K562 (cell line): ENCODE measurements around the gene ABHD16B. TPM values are rescaled to one million over a fixed set of nuclear protein-coding genes. Genes with fewer than 3 reads are reported as not detected.

Source experiments
- ATAC-seq: fragments of 200-7000 bp; cut with Tn5 transposase; 3 replicates; pipeline ENCODE4 v1.9.1; 2020; ENCODE audit warnings: moderate library complexity
- BruUV-seq: library from RNA; stranded (reverse); fragments of 400-500 nt; replicated peaks from 2 replicates; lab custom pipeline; 2021; lab: Mats Ljungman, UMichigan
- CTCF ChIA-PET: fragments of 300-600 bp; formaldehyde crosslinking; extraction: SDS; loops from one replicate; lab custom pipeline; 2021; ENCODE audit warnings: low intra/inter-chr PET ratio; lab: Yijun Ruan, JAX
- POLR2A ChIA-PET: fragments of 300-600, 350-650 bp; sonication (Branson Sonifier 250); formaldehyde crosslinking; extraction: SDS; loops from one replicate; lab custom pipeline; 2021; ENCODE audit warnings: antibody characterized with exemption, inconsistent platforms; lab: Yijun Ruan, JAX
- DNase-seq, 4 experiments: peaks; one replicate each; pipeline versions ENCODE4 v3.0.0 to v3.0.0-alpha.2; 2011 to 2018; ENCODE audit warnings: low spot score in 3 of 4, mixed read lengths in 3 of 4; ENCODE audit errors: extremely low read depth in 1 of 4
- FAIRE-seq: peaks from 2 replicates; lab custom pipeline; 2011; peaks lifted over from hg19 to GRCh38; lab: Jason Lieb, UNC
- H2AFZ ChIP-seq: 2 replicates; pipeline ENCODE4 v1.6.0; 2011; ENCODE audit warnings: low read depth, low read length, control low read depth, inconsistent platforms
- H3K27ac ChIP-seq: fragments of 200-600 bp; 3 replicates; pipeline ENCODE4 v1.8.0; 2011; ENCODE audit warnings: low read depth, mild to moderate bottlenecking, control low read depth, inconsistent platforms, low read length, moderate library complexity, mixed read lengths; ENCODE audit errors: extremely low read depth
- H3K27me3 ChIP-seq, 2 experiments: fragments of 300-600 bp in 1 of 2; 2 replicates in 1 of 2; 3 replicates in 1 of 2; pipeline versions ENCODE4 v1.6.0 to v1.8.0; 2011; ENCODE audit warnings: inconsistent platforms in 2 of 2, low read length in 2 of 2, mild to moderate bottlenecking in 1 of 2, mixed read lengths in 1 of 2, moderate library complexity in 1 of 2; ENCODE audit not compliant: control insufficient read depth in 2 of 2, insufficient read depth in 2 of 2
- H3K36me3 ChIP-seq: fragments of 300-600 bp; 3 replicates; pipeline ENCODE4 v1.8.0; 2011; ENCODE audit warnings: mild to moderate bottlenecking, low read length, inconsistent platforms; ENCODE audit not compliant: control insufficient read depth, insufficient read depth
- H3K4me1 ChIP-seq, 2 experiments: fragments of 200-600 bp in 1 of 2; replicated peaks in 1 of 2; 2 replicates in 1 of 2; 3 replicates in 1 of 2; pipeline versions ENCODE4 v1.5.1 to v1.8.0; 2011; ENCODE audit warnings: inconsistent platforms in 2 of 2, low read length in 2 of 2, mild to moderate bottlenecking in 1 of 2, mixed read lengths in 1 of 2, moderate library complexity in 1 of 2; ENCODE audit not compliant: control insufficient read depth in 2 of 2, insufficient read depth in 2 of 2
- H3K4me2 ChIP-seq: 2 replicates; pipeline ENCODE4 v1.6.1; 2011; ENCODE audit warnings: low read length, control low read depth, inconsistent platforms, mixed read lengths; ENCODE audit not compliant: insufficient read depth
- H3K4me3 ChIP-seq: fragments of 200-600 bp; sonication (generic), shearing (Covaris generic); 2 replicates; pipeline ENCODE4 v1.5.1; 2016; ENCODE audit warnings: control low read depth, inconsistent platforms
- H3K79me2 ChIP-seq: fragments of 200-600 bp; 3 replicates; pipeline ENCODE4 v1.8.0; 2011; ENCODE audit warnings: low read length, inconsistent platforms; ENCODE audit not compliant: control insufficient read depth, insufficient read depth
- H3K9ac ChIP-seq, 2 experiments: 2 replicates each; pipeline versions ENCODE4 v1.6.0 to v1.6.1; 2011; ENCODE audit warnings: low read depth in 2 of 2, low read length in 2 of 2, control low read depth in 1 of 2, inconsistent platforms in 1 of 2, mild to moderate bottlenecking in 1 of 2, mixed read lengths in 1 of 2; ENCODE audit not compliant: insufficient read depth in 1 of 2
- H3K9me1 ChIP-seq: one replicate; pipeline ENCODE4 v1.6.0; 2011; ENCODE audit warnings: inconsistent platforms, mild to moderate bottlenecking, low read length, moderate library complexity; ENCODE audit not compliant: control insufficient read depth, insufficient read depth
- H3K9me3 ChIP-seq: replicated peaks from 2 replicates; pipeline ENCODE4 v1.5.1; 2011; ENCODE audit warnings: low read depth, low read length, inconsistent platforms; ENCODE audit not compliant: control insufficient read depth, insufficient read depth
- H4K20me1 ChIP-seq: replicated peaks from 2 replicates; pipeline ENCODE4 v1.6.1; 2011; ENCODE audit warnings: low read length, inconsistent platforms, mixed read lengths; ENCODE audit not compliant: control insufficient read depth, insufficient read depth
- KDM1A ChIP-seq, 2 experiments: fragments of 450-650 bp; IDR thresholded peaks; 2 replicates each; pipeline ENCODE4 v1.6.1; 2016; ENCODE audit warnings: mild to moderate bottlenecking in 2 of 2
- LARP7 ChIP-seq: fragments of 450-650 bp; IDR thresholded peaks from 2 replicates; pipeline ENCODE4 v1.6.1; 2016
- MIER1 ChIP-seq: fragments of 450-650 bp; IDR thresholded peaks from 2 replicates; pipeline ENCODE4 v1.6.1; 2016; ENCODE audit warnings: antibody characterized with exemption, mild to moderate bottlenecking, low read depth
- NFRKB ChIP-seq: fragments of 450-650 bp; IDR thresholded peaks from 2 replicates; pipeline ENCODE4 v1.6.1; 2016; ENCODE audit warnings: low read depth
- POLR2B ChIP-seq: fragments of 450-650 bp; IDR thresholded peaks from 2 replicates; pipeline ENCODE4 v1.6.1; 2018; ENCODE audit warnings: low read depth; ENCODE audit not compliant: partially characterized antibody
- SMARCA5 ChIP-seq: fragments of 450-650 bp; IDR thresholded peaks from 2 replicates; pipeline ENCODE4 v1.6.1; 2016
- XRCC4 ChIP-seq: IDR thresholded peaks from one replicate; pipeline ENCODE4 v1.6.1; 2011; ENCODE audit not compliant: insufficient read depth, insufficient read length; ENCODE audit errors: extremely low read depth
- ZNF175 ChIP-seq: fragments of 200-800 bp; sonication (Bioruptor generic); IDR thresholded peaks from 2 replicates; pipeline ENCODE4 v1.6.1; 2016; ENCODE audit warnings: low read depth, mild to moderate bottlenecking, missing genetic modification characterization, missing compliant biosample characterization
- WGBS: fragments of 100-300 bp; shearing (Covaris generic); methylation state at CpG from one replicate; pipeline ENCODE4 v1.1.6; 2016; ENCODE audit warnings: low coverage, mixed read lengths; ENCODE audit not compliant: insufficient coverage; ENCODE audit errors: missing lambda C conversion rate; 5-methylcytosine and 5-hydroxymethylcytosine counted together
- in situ Hi-C: fragments of 300-500 bp; cut with MboI; formaldehyde crosslinking; loops from 4 replicates; pipeline ENCODE4 v1.15.0; 2018; ENCODE audit warnings: inconsistent platforms, mixed read lengths
- intact Hi-C: fragments of 100-400 bp; cut with micrococcal nuclease; formaldehyde crosslinking; loops from 2 replicates; pipeline ENCODE4 v1.14.2; 2022
- polyA plus RNA-seq, 8 experiments: library from polyadenylated mRNA; depleted of rRNA in 4 of 8; stranded (reverse) in 5 of 8; unstranded in 3 of 8; fragments of >200 nt; fragmentation: Nextera tagmentation in 2 of 8; fragmentation: Illumina TruSeq in 1 of 8; extraction: Ambion mirVana in 2 of 8; extraction: Trizol in 1 of 8; gene quantifications; 2 replicates each; pipeline versions ENCODE4 v1.2.1 to v1.2.3, GENCODE V29; 2011 to 2014; ENCODE audit warnings: inconsistent platforms in 1 of 8, missing spikeins in 1 of 8
- total RNA-seq, 7 experiments: library from RNA; depleted of rRNA in 6 of 7; stranded (reverse); fragments of >200 nt in 6 of 7; fragmentation: Illumina TruSeq in 2 of 7; extraction: Trizol in 2 of 7; gene quantifications; 2 replicates each; pipeline versions ENCODE4 v1.2.1 to v1.2.3, GENCODE V29; 2011 to 2021; ENCODE audit warnings: low replicate concordance in 1 of 7
- TF ChIP-seq, protein P1 (sequence below), 2 experiments: fragments of 450-650 bp; IDR thresholded peaks; 2 replicates each; pipeline ENCODE4 v1.6.1; 2016
- TF ChIP-seq, protein P2 (sequence below): fragments of 250-450 bp; sonication (Bioruptor Pico); IDR thresholded peaks from 2 replicates; pipeline ENCODE4 v1.8.0; 2021; ENCODE audit warnings: moderate library complexity, mild to moderate bottlenecking, inconsistent platforms
- TF ChIP-seq, protein P3 (sequence below): fragments of 450-650 bp; IDR thresholded peaks from 2 replicates; pipeline ENCODE4 v1.6.1; 2016; ENCODE audit warnings: antibody characterized with exemption
- TF ChIP-seq, protein P4 (sequence below): sonication (generic); formaldehyde crosslinking; IDR thresholded peaks from 2 replicates; pipeline ENCODE4 v1.8.1; 2023; ENCODE audit warnings: missing genetic modification reagents, mild to moderate bottlenecking, borderline replicate concordance

ABHD16B gene
- total and polyA plus RNA-seq, 9 of the 15 experiments (the other 6 are each of a cell fraction or from before 2014, with no cell fraction given), result not detected

DNA sequence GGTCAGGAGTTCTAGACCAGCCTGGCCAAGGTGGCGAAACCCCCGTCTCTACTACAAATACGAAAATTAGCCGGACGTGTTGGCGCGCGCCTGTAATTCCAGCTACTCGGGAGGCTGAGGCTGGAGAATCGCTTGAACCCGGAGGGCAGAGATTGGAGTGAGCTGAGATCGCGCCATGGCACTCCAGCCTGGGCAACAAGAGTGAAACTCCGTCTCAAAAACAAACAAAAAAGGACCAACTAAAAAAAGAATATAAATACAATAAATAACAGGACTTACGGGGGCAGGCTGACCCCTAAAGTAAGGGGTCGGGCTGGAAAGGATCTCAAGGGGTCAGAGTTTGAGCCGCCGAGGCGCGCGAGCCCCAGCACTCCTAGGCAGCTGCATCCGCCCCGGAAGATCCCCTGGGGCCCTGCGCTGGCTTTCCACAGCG lies 3.3 kb downstream of the ABHD16B start:
- H2AFZ ChIP-seq, result peak overlapping the region; percentile 66
- ChIA-PET POLR2A (interaction anchor here (0.5 to 3.2 kb wide), 24 partner anchors 9 to 804 kb away, joined by 3 to 39 read pairs (median 3); partner anchors contain the start of genes ARFRP1, DNAJC5, RTEL1 and ZGPAT), CTCF (interaction anchor here (0.7 to 2.4 kb wide), 7 partner anchors 22 to 327 kb away, joined by 3 to 18 read pairs (median 4); partner anchors contain the start of genes ARFRP1, PTK6 and ZGPAT)
- peaks cover 51% of the 10 kb centered on the region for H3K79me2 ChIP-seq
- 2% methylated on average over 25 of the region's 25 CpGs for WGBS
- DNase-seq (no peak), ATAC-seq (no peak), FAIRE-seq (no peak)
- peaks cover 45% of the 10 kb centered on the region for H3K36me3 ChIP-seq
- H3K9ac ChIP-seq, result peak overlapping the region; percentile 92 to 93
- H4K20me1 ChIP-seq, result no peaks in the 10 kb centered on the region
- H3K27ac ChIP-seq, result peak overlapping the region; percentile 75
- H3K9me3 ChIP-seq, result no peaks in the 10 kb centered on the region
- TSS peak; percentile 75 for BruUV-seq
- intact Hi-C loops, result loop anchor here (2.0 to 10.0 kb wide), 4 partner anchors 46 to 310 kb away; partner anchors contain the start of genes ARFRP1, FNDC11 and SAMD10
- H3K4me2 ChIP-seq, result peak overlapping the region; percentile 83
- no peaks in the 10 kb centered on the region for H3K27me3 ChIP-seq
- H3K4me1 ChIP-seq, result peaks cover 9 to 64% of the 10 kb centered on the region in 2 experiments; a peak in 4 of 5 replicates
- peak overlapping the region; percentile 95 for H3K4me3 ChIP-seq
- in situ Hi-C loops, result loop anchor here (5.0 kb wide), 1 partner anchor 157 kb away; the partner anchor contains the start of genes ARFRP1 and ZGPAT
- H3K9me1 ChIP-seq, result no peaks in the 10 kb centered on the region
- TF ChIP-seq XRCC4 (no peak), KDM1A (IDR thresholded peaks at IDR 0.05) (0 out of 4 replicates have a peak, but pooled peaks of 1 of the 2 experiments have one; percentile 54), POLR2B (no peak), NFRKB (peak; percentile 88; the same call in 1 of the 2 replicates), LARP7 (peak; percentile 94), SMARCA5 (peak; percentile 39; the same call in 1 of the 2 replicates), MIER1 (0 out of 2 replicates have a peak, but pooled peaks have one; percentile 53), ZNF175 (no peak)
- TF ChIP-seq, protein P1, sequence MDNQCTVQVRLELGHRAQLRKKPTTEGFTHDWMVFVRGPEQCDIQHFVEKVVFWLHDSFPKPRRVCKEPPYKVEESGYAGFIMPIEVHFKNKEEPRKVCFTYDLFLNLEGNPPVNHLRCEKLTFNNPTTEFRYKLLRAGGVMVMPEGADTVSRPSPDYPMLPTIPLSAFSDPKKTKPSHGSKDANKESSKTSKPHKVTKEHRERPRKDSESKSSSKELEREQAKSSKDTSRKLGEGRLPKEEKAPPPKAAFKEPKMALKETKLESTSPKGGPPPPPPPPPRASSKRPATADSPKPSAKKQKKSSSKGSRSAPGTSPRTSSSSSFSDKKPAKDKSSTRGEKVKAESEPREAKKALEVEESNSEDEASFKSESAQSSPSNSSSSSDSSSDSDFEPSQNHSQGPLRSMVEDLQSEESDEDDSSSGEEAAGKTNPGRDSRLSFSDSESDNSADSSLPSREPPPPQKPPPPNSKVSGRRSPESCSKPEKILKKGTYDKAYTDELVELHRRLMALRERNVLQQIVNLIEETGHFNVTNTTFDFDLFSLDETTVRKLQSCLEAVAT (IDR thresholded peaks at IDR 0.05), result 0 out of 4 replicates have a peak, but pooled peaks of 1 of the 2 experiments have one; percentile 23
- TF ChIP-seq, protein P2, sequence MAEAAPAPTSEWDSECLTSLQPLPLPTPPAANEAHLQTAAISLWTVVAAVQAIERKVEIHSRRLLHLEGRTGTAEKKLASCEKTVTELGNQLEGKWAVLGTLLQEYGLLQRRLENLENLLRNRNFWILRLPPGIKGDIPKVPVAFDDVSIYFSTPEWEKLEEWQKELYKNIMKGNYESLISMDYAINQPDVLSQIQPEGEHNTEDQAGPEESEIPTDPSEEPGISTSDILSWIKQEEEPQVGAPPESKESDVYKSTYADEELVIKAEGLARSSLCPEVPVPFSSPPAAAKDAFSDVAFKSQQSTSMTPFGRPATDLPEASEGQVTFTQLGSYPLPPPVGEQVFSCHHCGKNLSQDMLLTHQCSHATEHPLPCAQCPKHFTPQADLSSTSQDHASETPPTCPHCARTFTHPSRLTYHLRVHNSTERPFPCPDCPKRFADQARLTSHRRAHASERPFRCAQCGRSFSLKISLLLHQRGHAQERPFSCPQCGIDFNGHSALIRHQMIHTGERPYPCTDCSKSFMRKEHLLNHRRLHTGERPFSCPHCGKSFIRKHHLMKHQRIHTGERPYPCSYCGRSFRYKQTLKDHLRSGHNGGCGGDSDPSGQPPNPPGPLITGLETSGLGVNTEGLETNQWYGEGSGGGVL (CRISPR knock-in tag), result no peak
- TF ChIP-seq, protein P3, sequence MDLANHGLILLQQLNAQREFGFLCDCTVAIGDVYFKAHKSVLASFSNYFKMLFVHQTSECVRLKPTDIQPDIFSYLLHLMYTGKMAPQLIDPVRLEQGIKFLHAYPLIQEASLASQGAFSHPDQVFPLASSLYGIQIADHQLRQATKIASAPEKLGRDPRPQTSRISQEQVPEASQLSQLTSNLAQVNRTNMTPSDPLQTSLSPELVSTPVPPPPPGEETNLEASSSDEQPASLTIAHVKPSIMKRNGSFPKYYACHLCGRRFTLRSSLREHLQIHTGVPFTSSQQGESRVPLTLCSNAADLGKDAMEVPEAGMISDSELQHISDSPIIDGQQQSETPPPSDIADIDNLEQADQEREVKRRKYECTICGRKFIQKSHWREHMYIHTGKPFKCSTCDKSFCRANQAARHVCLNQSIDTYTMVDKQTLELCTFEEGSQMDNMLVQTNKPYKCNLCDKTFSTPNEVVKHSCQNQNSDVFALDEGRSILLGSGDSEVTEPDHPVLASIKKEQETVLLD, result 0 out of 2 replicates have a peak, but pooled peaks have one; percentile 19
- TF ChIP-seq, protein P4, sequence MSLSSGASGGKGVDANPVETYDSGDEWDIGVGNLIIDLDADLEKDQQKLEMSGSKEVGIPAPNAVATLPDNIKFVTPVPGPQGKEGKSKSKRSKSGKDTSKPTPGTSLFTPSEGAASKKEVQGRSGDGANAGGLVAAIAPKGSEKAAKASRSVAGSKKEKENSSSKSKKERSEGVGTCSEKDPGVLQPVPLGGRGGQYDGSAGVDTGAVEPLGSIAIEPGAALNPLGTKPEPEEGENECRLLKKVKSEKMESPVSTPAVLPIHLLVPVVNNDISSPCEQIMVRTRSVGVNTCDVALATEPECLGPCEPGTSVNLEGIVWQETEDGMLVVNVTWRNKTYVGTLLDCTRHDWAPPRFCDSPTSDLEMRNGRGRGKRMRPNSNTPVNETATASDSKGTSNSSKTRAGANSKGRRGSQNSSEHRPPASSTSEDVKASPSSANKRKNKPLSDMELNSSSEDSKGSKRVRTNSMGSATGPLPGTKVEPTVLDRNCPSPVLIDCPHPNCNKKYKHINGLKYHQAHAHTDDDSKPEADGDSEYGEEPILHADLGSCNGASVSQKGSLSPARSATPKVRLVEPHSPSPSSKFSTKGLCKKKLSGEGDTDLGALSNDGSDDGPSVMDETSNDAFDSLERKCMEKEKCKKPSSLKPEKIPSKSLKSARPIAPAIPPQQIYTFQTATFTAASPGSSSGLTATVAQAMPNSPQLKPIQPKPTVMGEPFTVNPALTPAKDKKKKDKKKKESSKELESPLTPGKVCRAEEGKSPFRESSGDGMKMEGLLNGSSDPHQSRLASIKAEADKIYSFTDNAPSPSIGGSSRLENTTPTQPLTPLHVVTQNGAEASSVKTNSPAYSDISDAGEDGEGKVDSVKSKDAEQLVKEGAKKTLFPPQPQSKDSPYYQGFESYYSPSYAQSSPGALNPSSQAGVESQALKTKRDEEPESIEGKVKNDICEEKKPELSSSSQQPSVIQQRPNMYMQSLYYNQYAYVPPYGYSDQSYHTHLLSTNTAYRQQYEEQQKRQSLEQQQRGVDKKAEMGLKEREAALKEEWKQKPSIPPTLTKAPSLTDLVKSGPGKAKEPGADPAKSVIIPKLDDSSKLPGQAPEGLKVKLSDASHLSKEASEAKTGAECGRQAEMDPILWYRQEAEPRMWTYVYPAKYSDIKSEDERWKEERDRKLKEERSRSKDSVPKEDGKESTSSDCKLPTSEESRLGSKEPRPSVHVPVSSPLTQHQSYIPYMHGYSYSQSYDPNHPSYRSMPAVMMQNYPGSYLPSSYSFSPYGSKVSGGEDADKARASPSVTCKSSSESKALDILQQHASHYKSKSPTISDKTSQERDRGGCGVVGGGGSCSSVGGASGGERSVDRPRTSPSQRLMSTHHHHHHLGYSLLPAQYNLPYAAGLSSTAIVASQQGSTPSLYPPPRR (CRISPR knock-in tag), result no peak
